ENCODE measurements around the gene FOXJ1.

Gene FOXJ1

GRCh38 chr17:76145231-76146052 lies 4.4 kb upstream of the FOXJ1 start:
- no peak for ATAC-seq
- no peak for TF ChIP-seq ZNF8 (CRISPR knock-in tag; IDR thresholded peaks at IDR 0.05)
- TF ChIP-seq PPARA (CRISPR knock-in tag; IDR thresholded peaks at IDR 0.05; ENCODE audit: borderline replicate concordance) = no peak
- no peak for TF ChIP-seq CREB5 (CRISPR knock-in tag; IDR thresholded peaks at IDR 0.05; ENCODE audit: low read depth)
- TF ChIP-seq TSHZ2 (CRISPR knock-in tag; IDR thresholded peaks at IDR 0.05) = no peak
- TF ChIP-seq ZFP3 (CRISPR knock-in tag; IDR thresholded peaks at IDR 0.05) = no peak
- TF ChIP-seq POU6F1 (CRISPR knock-in tag; IDR thresholded peaks at IDR 0.05; ENCODE audit: borderline replicate concordance, low read depth) = no peak
- TF ChIP-seq RARB (CRISPR knock-in tag; IDR thresholded peaks at IDR 0.05) = no peak
- no peak for TF ChIP-seq TCF4 (CRISPR knock-in tag; IDR thresholded peaks at IDR 0.05; ENCODE audit: borderline replicate concordance)
- no peak for TF ChIP-seq TOX (CRISPR knock-in tag; IDR thresholded peaks at IDR 0.05; ENCODE audit: borderline replicate concordance)
- TF ChIP-seq ESRRG (CRISPR knock-in tag; IDR thresholded peaks at IDR 0.05) = no peak
- TF ChIP-seq SNAI2 (CRISPR knock-in tag; IDR thresholded peaks at IDR 0.05) = no peak
- no peak for TF ChIP-seq ARNTL (CRISPR knock-in tag; IDR thresholded peaks at IDR 0.05; ENCODE audit: borderline replicate concordance, low read depth)
- TF ChIP-seq CSRNP3 (CRISPR knock-in tag; IDR thresholded peaks at IDR 0.05) = no peak
- TF ChIP-seq, protein P1, sequence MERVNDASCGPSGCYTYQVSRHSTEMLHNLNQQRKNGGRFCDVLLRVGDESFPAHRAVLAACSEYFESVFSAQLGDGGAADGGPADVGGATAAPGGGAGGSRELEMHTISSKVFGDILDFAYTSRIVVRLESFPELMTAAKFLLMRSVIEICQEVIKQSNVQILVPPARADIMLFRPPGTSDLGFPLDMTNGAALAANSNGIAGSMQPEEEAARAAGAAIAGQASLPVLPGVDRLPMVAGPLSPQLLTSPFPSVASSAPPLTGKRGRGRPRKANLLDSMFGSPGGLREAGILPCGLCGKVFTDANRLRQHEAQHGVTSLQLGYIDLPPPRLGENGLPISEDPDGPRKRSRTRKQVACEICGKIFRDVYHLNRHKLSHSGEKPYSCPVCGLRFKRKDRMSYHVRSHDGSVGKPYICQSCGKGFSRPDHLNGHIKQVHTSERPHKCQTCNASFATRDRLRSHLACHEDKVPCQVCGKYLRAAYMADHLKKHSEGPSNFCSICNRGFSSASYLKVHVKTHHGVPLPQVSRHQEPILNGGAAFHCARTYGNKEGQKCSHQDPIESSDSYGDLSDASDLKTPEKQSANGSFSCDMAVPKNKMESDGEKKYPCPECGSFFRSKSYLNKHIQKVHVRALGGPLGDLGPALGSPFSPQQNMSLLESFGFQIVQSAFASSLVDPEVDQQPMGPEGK (CRISPR knock-in tag; IDR thresholded peaks at IDR 0.05; ENCODE audit: borderline replicate concordance) = no peak
- TF ChIP-seq CSDC2 (CRISPR knock-in tag; IDR thresholded peaks at IDR 0.05) = no peak

DNA sequence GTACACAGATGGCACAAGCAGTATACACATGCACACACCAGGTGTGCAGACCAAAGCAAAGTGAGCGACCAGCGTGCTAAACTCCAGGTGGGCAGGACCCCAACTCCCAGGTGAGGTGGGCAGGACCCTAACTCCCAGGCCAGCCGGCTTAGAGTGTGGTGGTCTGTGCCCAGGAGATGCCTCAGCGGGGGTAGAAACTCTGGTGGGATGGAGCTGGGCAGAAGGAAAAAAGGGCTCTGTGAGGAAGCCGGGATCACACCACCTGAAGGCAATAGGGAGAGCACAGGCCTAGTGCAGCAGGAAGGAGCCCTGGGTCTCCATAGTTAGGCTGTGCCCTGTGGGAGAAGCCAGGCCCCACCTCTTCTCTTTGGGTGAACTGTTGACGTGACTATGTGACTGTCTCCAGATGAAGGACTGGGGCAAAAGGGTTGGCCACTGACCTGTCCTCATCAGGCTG lies 1.6 kb upstream of the FOXJ1 start:
- TF ChIP-seq ARNTL (CRISPR knock-in tag; IDR thresholded peaks at IDR 0.05; ENCODE audit: borderline replicate concordance, low read depth) = no peak
- no peak for TF ChIP-seq BACH2 (CRISPR knock-in tag; IDR thresholded peaks at IDR 0.05; ENCODE audit: borderline replicate concordance)
- TF ChIP-seq ZNF8 (CRISPR knock-in tag; IDR thresholded peaks at IDR 0.05) = no peak
- no peak for TF ChIP-seq PPARA (CRISPR knock-in tag; IDR thresholded peaks at IDR 0.05; ENCODE audit: borderline replicate concordance)
- TF ChIP-seq RARB (CRISPR knock-in tag; IDR thresholded peaks at IDR 0.05) = no peak
- TF ChIP-seq TCF4 (CRISPR knock-in tag; IDR thresholded peaks at IDR 0.05; ENCODE audit: borderline replicate concordance) = no peak
- no peak for TF ChIP-seq ISL1 (CRISPR knock-in tag; IDR thresholded peaks at IDR 0.05)
- no peak for TF ChIP-seq ZC3H10 (CRISPR knock-in tag; IDR thresholded peaks at IDR 0.05)
- TF ChIP-seq TOX (CRISPR knock-in tag; IDR thresholded peaks at IDR 0.05; ENCODE audit: borderline replicate concordance) = no peak
- no peak for TF ChIP-seq POU6F1 (CRISPR knock-in tag; IDR thresholded peaks at IDR 0.05; ENCODE audit: borderline replicate concordance, low read depth)
- TF ChIP-seq, protein P1 (CRISPR knock-in tag; IDR thresholded peaks at IDR 0.05; ENCODE audit: borderline replicate concordance) = no peak
- TF ChIP-seq CSRNP3 (CRISPR knock-in tag; IDR thresholded peaks at IDR 0.05) = no peak
- TF ChIP-seq CREB5 (CRISPR knock-in tag; IDR thresholded peaks at IDR 0.05; ENCODE audit: low read depth) = no peak
- no peak for TF ChIP-seq CSDC2 (CRISPR knock-in tag; IDR thresholded peaks at IDR 0.05)
- no peak for TF ChIP-seq ESRRG (CRISPR knock-in tag; IDR thresholded peaks at IDR 0.05)
- ATAC-seq = no peak

Measured in SK-N-SH treated with all-trans-retinoic acid at 6 μM for 48 hours (cell line).